K562 (cell line): ENCODE results near the gene NDUFS3. TPM values are rescaled to one million over a fixed set of nuclear protein-coding genes. Genes with fewer than 3 reads are reported as not detected.
A peak's percentile ranks its signal among the peaks of the same experiment; 100 is the strongest.

Experiments used
- ATAC-seq: fragments of 200-7000 bp; cut with Tn5 transposase; 3 replicates; pipeline ENCODE4 v1.9.1; 2020; ENCODE audit warnings: moderate library complexity
- BruUV-seq: library from RNA; stranded (reverse); fragments of 400-500 nt; replicated peaks from 2 replicates; lab custom pipeline; 2021; lab: Mats Ljungman, UMichigan
- CTCF ChIA-PET: fragments of 300-600 bp; formaldehyde crosslinking; extraction: SDS; loops from one replicate; lab custom pipeline; 2021; ENCODE audit warnings: low intra/inter-chr PET ratio; lab: Yijun Ruan, JAX
- POLR2A ChIA-PET: fragments of 300-600, 350-650 bp; sonication (Branson Sonifier 250); formaldehyde crosslinking; extraction: SDS; loops from one replicate; lab custom pipeline; 2021; ENCODE audit warnings: antibody characterized with exemption, inconsistent platforms; lab: Yijun Ruan, JAX
- DNase-seq, 4 experiments: peaks; one replicate each; pipeline versions ENCODE4 v3.0.0 to v3.0.0-alpha.2; 2011 to 2018; ENCODE audit warnings: low spot score in 3 of 4, mixed read lengths in 3 of 4; ENCODE audit errors: extremely low read depth in 1 of 4
- FAIRE-seq: peaks from 2 replicates; lab custom pipeline; 2011; peaks lifted over from hg19 to GRCh38; lab: Jason Lieb, UNC
- H2AFZ ChIP-seq: 2 replicates; pipeline ENCODE4 v1.6.0; 2011; ENCODE audit warnings: low read depth, low read length, control low read depth, inconsistent platforms
- H3K27ac ChIP-seq: fragments of 200-600 bp; 3 replicates; pipeline ENCODE4 v1.8.0; 2011; ENCODE audit warnings: low read depth, mild to moderate bottlenecking, control low read depth, inconsistent platforms, low read length, moderate library complexity, mixed read lengths; ENCODE audit errors: extremely low read depth
- H3K27me3 ChIP-seq, 2 experiments: fragments of 300-600 bp in 1 of 2; 2 replicates in 1 of 2; 3 replicates in 1 of 2; pipeline versions ENCODE4 v1.6.0 to v1.8.0; 2011; ENCODE audit warnings: inconsistent platforms in 2 of 2, low read length in 2 of 2, mild to moderate bottlenecking in 1 of 2, mixed read lengths in 1 of 2, moderate library complexity in 1 of 2; ENCODE audit not compliant: control insufficient read depth in 2 of 2, insufficient read depth in 2 of 2
- H3K36me3 ChIP-seq: fragments of 300-600 bp; 3 replicates; pipeline ENCODE4 v1.8.0; 2011; ENCODE audit warnings: mild to moderate bottlenecking, low read length, inconsistent platforms; ENCODE audit not compliant: control insufficient read depth, insufficient read depth
- H3K4me1 ChIP-seq, 2 experiments: fragments of 200-600 bp in 1 of 2; replicated peaks in 1 of 2; 2 replicates in 1 of 2; 3 replicates in 1 of 2; pipeline versions ENCODE4 v1.5.1 to v1.8.0; 2011; ENCODE audit warnings: inconsistent platforms in 2 of 2, low read length in 2 of 2, mild to moderate bottlenecking in 1 of 2, mixed read lengths in 1 of 2, moderate library complexity in 1 of 2; ENCODE audit not compliant: control insufficient read depth in 2 of 2, insufficient read depth in 2 of 2
- H3K4me2 ChIP-seq: 2 replicates; pipeline ENCODE4 v1.6.1; 2011; ENCODE audit warnings: low read length, control low read depth, inconsistent platforms, mixed read lengths; ENCODE audit not compliant: insufficient read depth
- H3K4me3 ChIP-seq: fragments of 200-600 bp; sonication (generic), shearing (Covaris generic); 2 replicates; pipeline ENCODE4 v1.5.1; 2016; ENCODE audit warnings: control low read depth, inconsistent platforms
- H3K79me2 ChIP-seq: fragments of 200-600 bp; 3 replicates; pipeline ENCODE4 v1.8.0; 2011; ENCODE audit warnings: low read length, inconsistent platforms; ENCODE audit not compliant: control insufficient read depth, insufficient read depth
- H3K9ac ChIP-seq, 2 experiments: 2 replicates each; pipeline versions ENCODE4 v1.6.0 to v1.6.1; 2011; ENCODE audit warnings: low read depth in 2 of 2, low read length in 2 of 2, control low read depth in 1 of 2, inconsistent platforms in 1 of 2, mild to moderate bottlenecking in 1 of 2, mixed read lengths in 1 of 2; ENCODE audit not compliant: insufficient read depth in 1 of 2
- H3K9me1 ChIP-seq: one replicate; pipeline ENCODE4 v1.6.0; 2011; ENCODE audit warnings: inconsistent platforms, mild to moderate bottlenecking, low read length, moderate library complexity; ENCODE audit not compliant: control insufficient read depth, insufficient read depth
- H3K9me3 ChIP-seq: replicated peaks from 2 replicates; pipeline ENCODE4 v1.5.1; 2011; ENCODE audit warnings: low read depth, low read length, inconsistent platforms; ENCODE audit not compliant: control insufficient read depth, insufficient read depth
- H4K20me1 ChIP-seq: replicated peaks from 2 replicates; pipeline ENCODE4 v1.6.1; 2011; ENCODE audit warnings: low read length, inconsistent platforms, mixed read lengths; ENCODE audit not compliant: control insufficient read depth, insufficient read depth
- HDAC1 ChIP-seq, 2 experiments: fragments of 450-650 bp; IDR thresholded peaks; 2 replicates each; pipeline ENCODE4 v1.6.1; 2016 to 2017; ENCODE audit warnings: inconsistent platforms in 1 of 2, mild to moderate bottlenecking in 1 of 2, moderate library complexity in 1 of 2
- KAT7 ChIP-seq: sonication (generic); formaldehyde crosslinking; IDR thresholded peaks from 2 replicates; pipeline ENCODE4 v1.8.0; 2022; ENCODE audit warnings: missing genetic modification reagents, mild to moderate bottlenecking, borderline replicate concordance
- KDM1A ChIP-seq, 2 experiments: fragments of 450-650 bp; IDR thresholded peaks; 2 replicates each; pipeline ENCODE4 v1.6.1; 2016; ENCODE audit warnings: mild to moderate bottlenecking in 2 of 2
- PTRF ChIP-seq: fragments of 450-650 bp; IDR thresholded peaks from 2 replicates; pipeline ENCODE4 v1.6.1; 2016; ENCODE audit warnings: mild to moderate bottlenecking, missing genetic modification characterization, missing compliant biosample characterization
- SIN3A ChIP-seq, 2 experiments: fragments of 150-350 bp in 1 of 2; IDR thresholded peaks; 2 replicates each; pipeline ENCODE4 v1.6.1; 2011 to 2016; ENCODE audit warnings: borderline replicate concordance in 2 of 2, low read depth in 2 of 2, low read length in 2 of 2, mild to moderate bottlenecking in 2 of 2, moderate library complexity in 2 of 2; ENCODE audit not compliant: control insufficient read depth in 1 of 2
- SMARCB1 ChIP-seq: IDR thresholded peaks from 2 replicates; pipeline ENCODE4 v1.6.1; 2011; ENCODE audit warnings: improper control_type of control experiment, low read depth; ENCODE audit not compliant: insufficient read length
- ZBTB1 ChIP-seq: sonication (generic); formaldehyde crosslinking; IDR thresholded peaks from 2 replicates; pipeline ENCODE4 v1.8.1; 2023; ENCODE audit warnings: missing genetic modification reagents, low read depth, mild to moderate bottlenecking, borderline replicate concordance
- ZHX1 ChIP-seq: fragments of 150-350 bp; conservative IDR thresholded peaks from 2 replicates; pipeline ENCODE4 v1.6.1; 2014; ENCODE audit warnings: low read length
- ZNF740 ChIP-seq, 3 experiments: fragments of 200-800 bp in 1 of 3; sonication (Bioruptor generic) in 1 of 3; sonication (generic) in 1 of 3; formaldehyde crosslinking in 1 of 3; IDR thresholded peaks; 2 replicates each; pipeline versions ENCODE4 v1.6.1 to v1.8.0; 2016 to 2022; ENCODE audit warnings: mild to moderate bottlenecking in 2 of 3, missing compliant biosample characterization in 2 of 3, missing genetic modification characterization in 2 of 3, missing genetic modification reagents in 1 of 3
- WGBS: fragments of 100-300 bp; shearing (Covaris generic); methylation state at CpG from one replicate; pipeline ENCODE4 v1.1.6; 2016; ENCODE audit warnings: low coverage, mixed read lengths; ENCODE audit not compliant: insufficient coverage; ENCODE audit errors: missing lambda C conversion rate; 5-methylcytosine and 5-hydroxymethylcytosine counted together
- in situ Hi-C: fragments of 300-500 bp; cut with MboI; formaldehyde crosslinking; loops from 4 replicates; pipeline ENCODE4 v1.15.0; 2018; ENCODE audit warnings: inconsistent platforms, mixed read lengths
- intact Hi-C: fragments of 100-400 bp; cut with micrococcal nuclease; formaldehyde crosslinking; loops from 2 replicates; pipeline ENCODE4 v1.14.2; 2022
- polyA plus RNA-seq, 8 experiments: library from polyadenylated mRNA; depleted of rRNA in 4 of 8; stranded (reverse) in 5 of 8; unstranded in 3 of 8; fragments of >200 nt; fragmentation: Nextera tagmentation in 2 of 8; fragmentation: Illumina TruSeq in 1 of 8; extraction: Ambion mirVana in 2 of 8; extraction: Trizol in 1 of 8; gene quantifications; 2 replicates each; pipeline versions ENCODE4 v1.2.1 to v1.2.3, GENCODE V29; 2011 to 2014; ENCODE audit warnings: inconsistent platforms in 1 of 8, missing spikeins in 1 of 8
- total RNA-seq, 7 experiments: library from RNA; depleted of rRNA in 6 of 7; stranded (reverse); fragments of >200 nt in 6 of 7; fragmentation: Illumina TruSeq in 2 of 7; extraction: Trizol in 2 of 7; gene quantifications; 2 replicates each; pipeline versions ENCODE4 v1.2.1 to v1.2.3, GENCODE V29; 2011 to 2021; ENCODE audit warnings: low replicate concordance in 1 of 7
- TF ChIP-seq, protein P1 (sequence below): sonication (generic); formaldehyde crosslinking; IDR thresholded peaks from 2 replicates; pipeline ENCODE4 v1.8.1; 2023; ENCODE audit warnings: mild to moderate bottlenecking, missing genetic modification reagents
- TF ChIP-seq, protein P2 (sequence below), 2 experiments: fragments of 450-650 bp in 1 of 2; sonication (generic) in 1 of 2; formaldehyde crosslinking in 1 of 2; IDR thresholded peaks in 1 of 2; conservative IDR thresholded peaks in 1 of 2; 2 replicates each; pipeline versions ENCODE4 v1.6.1 to v1.8.1; 2016 to 2023; ENCODE audit warnings: mild to moderate bottlenecking in 2 of 2, moderate library complexity in 2 of 2, inconsistent platforms in 1 of 2, missing genetic modification reagents in 1 of 2

Gene NDUFS3
- total and polyA plus RNA-seq, 9 of the 15 experiments (the other 6 are each of a cell fraction or from before 2014, with no cell fraction given), result 38.7 to 341 (median 194) TPM

DNA sequence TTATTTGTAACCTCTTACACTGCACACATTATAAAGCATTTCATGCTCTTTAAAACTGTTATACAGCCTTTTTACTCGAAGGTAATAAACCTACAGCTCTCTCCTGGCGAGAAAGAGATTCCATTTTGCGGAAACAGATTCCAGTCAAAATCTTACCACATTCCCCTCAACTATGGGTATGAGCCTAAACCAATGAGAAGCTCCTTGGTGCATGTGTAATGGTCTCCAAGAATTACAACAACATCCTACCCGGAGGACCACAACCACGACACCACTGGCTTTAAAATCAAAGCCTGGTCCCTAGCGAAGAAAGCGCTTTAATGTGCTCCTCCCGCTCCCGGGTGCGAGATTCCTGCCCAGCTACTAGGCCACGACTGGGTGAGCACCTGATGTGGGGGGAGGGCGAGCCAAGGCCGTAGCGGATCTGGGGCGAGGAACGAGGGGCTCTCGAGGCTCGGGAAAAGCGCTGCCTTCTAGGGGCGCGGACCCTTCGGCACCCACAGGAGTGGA, 26.8 kb upstream of the NDUFS3 start:
- BruUV-seq, result no TSS peak
- Histone ChIP-seq H3K4me2 (peak overlapping the region; percentile 96), H3K9me1 (peaks cover 6% of the 10 kb centered on the region), H3K27me3 (no peaks in the 10 kb centered on the region), H2AFZ (peak overlapping the region; percentile 69), H3K9me3 (no peaks in the 10 kb centered on the region), H3K4me1 (peaks cover 11 to 18% of the 10 kb centered on the region in 2 experiments; a peak in 4 of 5 replicates), H3K27ac (peak overlapping the region; percentile 92), H3K36me3 (peaks cover 25% of the 10 kb centered on the region), H3K9ac (peak overlapping the region; percentile 92 to 100), H4K20me1 (peaks cover 12% of the 10 kb centered on the region), H3K79me2 (peaks cover 59% of the 10 kb centered on the region), H3K4me3 (peak overlapping the region; percentile 100)
- CTCF ChIA-PET, result no interaction called here
- ATAC-seq, result peak; percentile 23
- in situ Hi-C loops (no loop called here), intact Hi-C loops (loop anchor here (5.0 kb wide), 1 partner anchor 40 kb away; no protein-coding TSS in a partner anchor)
- peak; percentile 29 for FAIRE-seq
- peak in 2 of 4 experiments; percentile 24 to 46 for DNase-seq
- 2% methylated on average over 22 of the region's 22 CpGs for WGBS
- POLR2A ChIA-PET, result interaction anchor here (0.6 to 3.8 kb wide), 9 partner anchors 10 to 1557 kb away, joined by 3 to 28 read pairs (median 5); partner anchors contain the start of gene PTPMT1
- TF ChIP-seq, protein P1, sequence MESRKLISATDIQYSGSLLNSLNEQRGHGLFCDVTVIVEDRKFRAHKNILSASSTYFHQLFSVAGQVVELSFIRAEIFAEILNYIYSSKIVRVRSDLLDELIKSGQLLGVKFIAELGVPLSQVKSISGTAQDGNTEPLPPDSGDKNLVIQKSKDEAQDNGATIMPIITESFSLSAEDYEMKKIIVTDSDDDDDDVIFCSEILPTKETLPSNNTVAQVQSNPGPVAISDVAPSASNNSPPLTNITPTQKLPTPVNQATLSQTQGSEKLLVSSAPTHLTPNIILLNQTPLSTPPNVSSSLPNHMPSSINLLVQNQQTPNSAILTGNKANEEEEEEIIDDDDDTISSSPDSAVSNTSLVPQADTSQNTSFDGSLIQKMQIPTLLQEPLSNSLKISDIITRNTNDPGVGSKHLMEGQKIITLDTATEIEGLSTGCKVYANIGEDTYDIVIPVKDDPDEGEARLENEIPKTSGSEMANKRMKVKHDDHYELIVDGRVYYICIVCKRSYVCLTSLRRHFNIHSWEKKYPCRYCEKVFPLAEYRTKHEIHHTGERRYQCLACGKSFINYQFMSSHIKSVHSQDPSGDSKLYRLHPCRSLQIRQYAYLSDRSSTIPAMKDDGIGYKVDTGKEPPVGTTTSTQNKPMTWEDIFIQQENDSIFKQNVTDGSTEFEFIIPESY (CRISPR knock-in tag), result 0 out of 2 replicates have a peak, but pooled peaks have one; percentile 19
- TF ChIP-seq, protein P2, sequence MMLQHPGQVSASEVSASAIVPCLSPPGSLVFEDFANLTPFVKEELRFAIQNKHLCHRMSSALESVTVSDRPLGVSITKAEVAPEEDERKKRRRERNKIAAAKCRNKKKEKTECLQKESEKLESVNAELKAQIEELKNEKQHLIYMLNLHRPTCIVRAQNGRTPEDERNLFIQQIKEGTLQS (IDR thresholded peaks at IDR 0.05), result no peak
- TF ChIP-seq, protein P2 (CRISPR knock-in tag; conservative IDR thresholded peaks at IDR 0.05), result no peak
- 0 out of 2 replicates have a peak, but pooled peaks have one; percentile 33 for TF ChIP-seq KAT7 (CRISPR knock-in tag)
- no peak for TF ChIP-seq SMARCB1
- TF ChIP-seq ZNF740 (CRISPR knock-in tag; IDR thresholded peaks at IDR 0.05), result 0 out of 2 replicates have a peak, but pooled peaks have one; percentile 43
- TF ChIP-seq ZNF740 (tag; IDR thresholded peaks at IDR 0.05), result no peak
- no peak for TF ChIP-seq ZHX1
- TF ChIP-seq PTRF (tag), result no peak
- TF ChIP-seq ZBTB1 (CRISPR knock-in tag), result peak; percentile 48; the same call in 1 of the 2 replicates
- TF ChIP-seq KDM1A (IDR thresholded peaks at IDR 0.05), result 0 out of 4 replicates have a peak, but pooled peaks of 1 of the 2 experiments have one; percentile 5
- 0 out of 4 replicates have a peak, but pooled peaks of 1 of the 2 experiments have one; percentile 56 for TF ChIP-seq SIN3A (IDR thresholded peaks at IDR 0.05; ENCODE audit: borderline replicate concordance in 2 of 2, control insufficient read depth in 1 of 2, low read depth in 2 of 2, low read length in 2 of 2)
- no peak for TF ChIP-seq HDAC1 (IDR thresholded peaks at IDR 0.05)
